NCI-H1417 (cell line): ENCODE measurements around the gene RAD18.

Source experiments
- DNase-seq, 3 experiments: peaks; one replicate each; lab custom pipeline; 2025; lab: John Stamatoyannopoulos, UW

Gene RAD18

DNA sequence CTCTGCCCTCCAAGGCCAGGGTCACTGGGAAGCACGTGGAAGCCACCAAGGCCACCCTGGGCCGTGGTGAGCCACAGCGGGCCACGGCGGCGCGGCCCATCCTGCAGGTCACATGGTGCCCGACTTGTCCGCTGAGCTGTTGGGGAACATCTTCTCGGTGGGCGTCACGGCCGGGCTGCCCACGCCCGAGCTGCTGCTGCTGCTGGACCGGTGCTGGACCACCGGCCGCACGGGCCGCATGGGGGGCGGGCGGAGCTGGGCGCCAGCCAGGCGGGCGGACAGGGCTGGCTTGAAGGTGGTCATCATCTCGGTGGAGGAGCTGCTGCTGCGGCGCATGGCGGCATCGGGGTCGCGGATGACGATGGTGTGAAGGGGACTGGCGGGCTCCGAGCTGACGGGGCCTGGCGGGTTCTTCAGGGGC is 22.1 kb upstream of the RAD18 start:
- no peak for DNase-seq

DNA sequence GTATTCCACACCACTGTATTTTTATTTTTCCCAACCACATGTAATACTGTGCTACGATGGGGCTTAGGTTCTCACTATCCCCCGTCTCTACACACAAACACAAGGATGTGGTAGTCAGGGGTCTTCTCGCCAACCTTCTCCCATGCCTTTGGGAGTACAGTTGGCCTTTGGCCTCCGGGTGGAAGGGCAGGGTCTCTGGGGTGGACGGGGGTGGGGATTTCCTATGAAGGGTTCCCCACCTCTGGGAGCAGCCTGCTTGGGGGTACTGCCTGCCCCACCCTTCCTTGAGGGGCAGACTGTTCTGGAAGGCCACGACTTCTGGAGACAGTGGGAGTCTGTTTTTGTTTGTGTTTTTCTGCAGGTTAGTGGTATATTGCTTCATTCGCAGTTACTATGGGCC is 21.3 kb upstream of the RAD18 start:
- DNase-seq, result no peak

DNA sequence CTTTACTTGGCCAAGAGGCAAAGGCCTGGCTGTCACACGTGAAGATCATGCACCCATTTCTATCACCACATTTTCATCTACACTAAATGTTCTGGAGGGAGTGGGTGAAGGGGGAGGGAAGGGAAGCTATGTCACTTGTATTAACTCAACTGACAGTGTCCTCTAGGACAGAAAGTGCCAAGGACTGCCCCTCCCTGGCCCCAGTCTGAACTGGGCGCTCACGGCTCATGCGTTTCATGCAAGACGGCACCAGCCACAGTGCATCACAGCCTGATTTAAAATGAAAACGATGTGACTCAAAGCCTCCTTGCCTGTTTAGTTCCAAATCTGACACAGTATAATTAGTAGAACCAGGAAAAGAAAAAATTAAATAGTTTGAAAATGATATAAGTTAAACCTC is 20.8 kb upstream of the RAD18 start:
- DNase-seq, result no peak

DNA sequence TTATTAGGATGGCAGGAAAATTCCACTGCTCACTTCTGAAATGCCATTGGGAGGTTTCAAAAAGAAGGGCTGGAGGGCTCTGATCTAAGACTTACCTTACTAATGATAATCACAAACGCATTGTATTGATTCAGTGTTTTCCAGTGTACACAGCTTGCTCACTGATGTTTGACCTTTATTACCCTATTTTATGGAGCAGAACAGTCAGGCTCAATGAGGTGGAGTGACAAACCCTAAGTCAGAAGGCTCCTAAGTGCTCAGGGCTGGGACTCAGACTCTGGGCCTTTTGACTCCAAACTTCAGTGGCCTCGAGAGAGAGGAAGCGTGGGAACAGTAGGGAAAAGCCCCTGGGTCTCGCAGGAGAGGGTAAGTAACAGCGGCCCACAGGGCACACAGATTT is 20.3 kb upstream of the RAD18 start:
- DNase-seq, result no peak

DNA sequence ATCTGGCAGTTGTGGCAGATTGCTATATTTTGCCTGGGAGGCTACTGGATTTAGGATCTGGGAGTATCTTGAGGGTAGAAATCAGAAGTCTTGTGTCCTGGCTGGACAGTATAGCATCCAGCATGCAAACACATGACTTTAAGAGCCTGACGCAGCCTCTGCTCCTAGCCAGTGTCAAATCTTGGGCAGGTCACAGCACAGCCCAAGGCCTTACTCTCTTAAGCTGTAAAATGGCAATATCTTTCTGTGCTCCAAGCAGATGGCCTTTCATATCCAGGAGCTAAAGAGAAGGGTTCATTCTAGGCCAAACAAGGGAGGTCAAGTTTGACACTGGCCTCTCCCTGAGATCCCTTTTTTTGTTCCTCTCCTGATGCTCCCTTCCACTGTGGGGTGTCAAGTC is 19.8 kb upstream of the RAD18 start:
- DNase-seq, result no peak

DNA sequence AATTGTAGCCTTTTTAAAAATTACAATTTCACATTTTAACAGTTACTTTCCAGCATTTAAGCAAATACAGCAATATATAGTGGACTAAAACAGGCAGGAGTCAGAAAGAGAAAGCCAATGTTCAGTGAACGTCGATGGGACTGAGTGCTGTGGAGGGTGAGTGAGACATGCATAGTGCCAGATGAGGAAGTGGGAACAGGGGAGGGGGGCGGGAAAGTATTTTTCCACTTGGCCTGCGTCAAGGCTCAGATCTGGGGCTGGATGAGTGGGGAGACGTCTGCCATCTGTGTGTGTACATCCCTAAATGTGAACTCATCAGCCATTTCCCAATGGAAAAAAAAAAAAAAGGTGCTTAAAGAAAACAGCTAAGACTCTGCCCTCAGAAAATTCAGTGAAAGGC is 19.2 kb upstream of the RAD18 start:
- DNase-seq, result no peak

DNA sequence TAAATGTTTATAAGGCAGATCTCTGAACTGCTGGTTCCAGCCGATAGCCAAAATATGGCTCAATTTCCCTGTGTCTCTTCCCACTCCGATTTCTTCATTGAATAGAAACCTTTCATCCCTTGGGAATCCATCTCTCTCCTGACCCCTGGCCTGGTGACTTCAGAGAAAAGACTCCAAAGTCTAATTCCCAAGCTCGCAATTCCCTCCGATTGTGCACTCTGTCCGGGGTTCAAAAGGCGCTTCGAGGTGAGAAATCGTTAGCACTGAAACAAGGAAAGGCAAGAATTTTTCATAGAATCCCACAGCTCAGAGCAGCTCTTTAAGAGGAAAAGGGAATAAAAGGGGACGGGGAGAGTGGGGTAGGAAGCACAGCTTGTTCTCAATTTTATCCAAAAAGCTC is 18.4 kb upstream of the RAD18 start:
- DNase-seq, result no peak

DNA sequence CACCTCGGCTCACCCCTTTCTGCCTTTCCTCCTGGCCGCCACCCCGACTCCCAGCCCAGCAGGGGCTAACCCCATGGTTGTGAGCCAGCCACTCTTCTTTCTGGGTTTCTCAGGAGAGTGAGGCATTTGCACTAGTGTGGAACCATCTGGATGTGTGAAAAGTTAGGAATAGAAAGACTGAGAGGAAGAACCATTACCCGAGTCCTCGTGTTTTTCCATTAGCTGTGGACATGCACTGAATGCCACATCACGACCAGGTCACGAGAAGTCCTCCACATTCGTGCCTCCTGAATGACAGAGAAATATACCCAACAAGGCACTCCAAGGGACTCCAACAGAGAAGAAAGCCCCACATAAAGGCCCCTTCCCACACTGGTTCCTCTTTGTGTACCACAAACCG is 18.0 kb upstream of the RAD18 start:
- no peak for DNase-seq

DNA sequence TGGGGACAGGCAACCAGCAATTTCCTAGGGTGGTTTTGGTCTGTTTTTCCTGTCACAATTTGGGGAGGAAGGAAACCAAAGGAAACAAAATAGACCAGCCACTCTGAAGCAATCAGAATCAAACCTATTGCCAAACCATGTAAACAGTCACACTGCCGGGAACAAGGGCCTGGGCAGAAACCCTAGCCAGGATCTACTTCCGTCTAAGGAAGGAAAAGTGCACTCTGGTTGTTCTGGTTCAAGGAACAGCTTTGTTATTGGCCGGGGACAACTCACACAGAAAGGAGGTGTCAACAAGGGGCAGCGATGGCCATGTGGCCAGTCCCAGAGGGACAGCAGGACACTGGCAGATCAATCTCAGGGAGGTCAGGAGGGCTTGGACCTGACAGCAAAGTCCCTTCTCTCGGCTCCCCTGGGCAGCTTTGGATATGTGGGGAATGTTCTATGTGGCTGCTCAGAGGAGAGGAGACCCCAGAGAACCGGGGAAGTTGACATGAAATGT is 17.5 kb upstream of the RAD18 start:
- no peak for DNase-seq

DNA sequence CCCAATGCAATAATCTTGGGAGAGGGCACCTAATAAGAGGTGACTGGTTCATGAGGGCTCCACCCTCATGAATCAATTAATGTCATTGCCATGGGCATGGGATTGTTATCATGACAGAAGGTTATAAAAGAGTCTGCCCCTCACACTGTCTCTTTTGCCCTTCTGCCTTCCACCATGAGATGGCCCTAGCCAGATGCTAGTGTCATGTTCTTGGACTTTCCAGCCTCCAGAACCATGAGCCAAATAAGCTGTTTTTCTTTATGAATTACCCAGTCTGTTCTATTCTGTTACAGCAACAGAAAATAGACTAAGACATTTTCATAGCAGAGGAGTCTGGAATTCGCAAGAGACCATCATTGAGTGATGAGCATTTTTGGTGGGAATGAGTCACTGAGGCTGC is 16.0 kb upstream of the RAD18 start:
- no peak for DNase-seq

DNA sequence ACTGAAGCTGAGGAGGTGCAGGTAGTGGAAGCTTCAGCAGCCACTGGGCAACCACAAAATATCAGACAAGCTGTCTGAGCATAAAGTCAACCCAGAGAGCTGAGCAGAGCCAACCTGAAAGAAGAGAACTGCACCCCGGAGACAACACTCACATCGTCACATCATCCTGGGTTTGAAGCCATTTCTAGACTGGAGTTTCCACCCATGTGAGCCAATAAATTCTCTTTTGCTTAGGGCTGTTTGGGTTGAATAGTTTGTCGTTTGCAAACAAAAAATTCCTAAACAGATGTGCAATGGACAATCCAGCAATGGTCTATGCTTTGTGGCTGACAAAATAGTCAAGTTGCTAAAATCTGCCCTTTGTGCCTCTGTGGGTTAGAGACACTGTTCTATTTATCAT is 15.3 kb upstream of the RAD18 start:
- DNase-seq, result no peak

DNA sequence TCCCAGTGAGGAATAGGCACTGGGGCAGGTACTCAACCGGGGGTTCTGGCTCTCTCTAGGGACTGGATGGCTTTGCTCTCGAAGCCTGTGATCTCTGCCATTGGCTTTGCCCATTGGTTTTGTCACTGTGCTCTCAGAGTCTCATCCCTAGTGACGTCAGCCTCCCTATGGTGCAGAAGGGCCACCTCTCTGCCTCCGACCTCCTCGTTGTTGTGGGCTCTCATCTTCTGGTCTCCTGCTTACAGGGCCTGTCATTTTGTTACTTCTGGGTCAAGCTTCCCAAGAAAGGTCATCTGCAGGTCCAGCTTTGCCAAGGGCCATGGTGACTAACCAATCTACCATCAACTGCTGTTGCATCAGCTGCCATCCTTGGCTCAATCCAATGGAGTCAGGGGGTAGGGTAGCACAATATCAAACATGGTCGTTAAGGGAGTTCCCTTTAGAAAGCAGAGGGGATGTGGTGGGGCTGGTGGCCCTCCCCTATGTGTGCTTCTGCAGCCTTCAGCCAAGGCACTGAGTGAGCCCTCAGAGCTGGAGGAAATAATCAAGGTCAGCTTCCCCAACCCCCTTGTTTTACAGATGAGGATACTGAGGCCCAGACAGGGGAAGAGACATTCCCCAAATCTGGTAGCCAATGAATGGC is 13.4 kb upstream of the RAD18 start:
- no peak for DNase-seq

DNA sequence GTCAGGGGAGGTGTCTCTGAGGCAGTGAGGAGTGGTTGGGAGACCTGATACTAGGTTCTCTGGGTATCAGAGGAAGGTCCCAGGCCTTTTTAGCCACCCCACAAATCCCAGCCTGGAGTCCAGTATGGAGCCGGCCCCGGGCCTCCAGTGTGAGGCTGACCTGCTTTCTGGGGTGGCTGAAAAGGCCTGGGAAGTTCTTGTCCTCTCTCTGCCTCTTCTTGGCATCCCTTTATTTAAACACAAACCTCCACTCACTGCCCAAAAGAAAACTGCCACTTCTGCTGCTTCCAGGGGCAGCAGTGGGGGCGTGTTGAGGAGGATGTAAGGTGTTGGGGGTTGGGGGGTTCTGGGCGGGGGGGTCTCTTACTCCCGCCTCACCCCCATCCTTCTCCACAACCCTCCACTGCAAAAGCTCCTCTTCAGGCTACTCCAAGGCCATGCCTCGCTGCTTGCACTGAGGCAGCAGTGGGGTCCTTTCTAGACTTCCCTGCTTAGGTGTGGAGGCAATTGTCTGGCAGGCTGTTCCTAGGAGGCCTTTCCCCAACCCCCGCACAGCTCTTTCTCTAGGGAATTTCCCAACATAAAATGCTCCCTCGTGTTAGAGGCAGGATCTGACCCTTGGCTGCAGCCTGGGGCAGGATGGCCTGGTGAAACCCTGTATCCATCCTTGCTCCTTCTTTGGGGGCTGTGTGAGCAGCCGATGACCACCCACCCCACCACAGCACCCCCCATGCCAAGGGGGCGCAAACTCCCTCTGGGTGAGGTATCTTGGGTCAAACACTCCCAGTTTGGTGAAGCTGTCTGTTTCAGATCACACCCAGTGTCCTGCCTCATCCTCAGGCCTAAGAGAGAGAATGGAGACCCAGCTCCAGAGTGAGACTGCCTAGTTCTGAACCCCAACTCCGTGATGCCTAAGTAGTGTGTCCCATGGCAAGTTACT is 12.1 kb upstream of the RAD18 start:
- DNase-seq, result no peak

DNA sequence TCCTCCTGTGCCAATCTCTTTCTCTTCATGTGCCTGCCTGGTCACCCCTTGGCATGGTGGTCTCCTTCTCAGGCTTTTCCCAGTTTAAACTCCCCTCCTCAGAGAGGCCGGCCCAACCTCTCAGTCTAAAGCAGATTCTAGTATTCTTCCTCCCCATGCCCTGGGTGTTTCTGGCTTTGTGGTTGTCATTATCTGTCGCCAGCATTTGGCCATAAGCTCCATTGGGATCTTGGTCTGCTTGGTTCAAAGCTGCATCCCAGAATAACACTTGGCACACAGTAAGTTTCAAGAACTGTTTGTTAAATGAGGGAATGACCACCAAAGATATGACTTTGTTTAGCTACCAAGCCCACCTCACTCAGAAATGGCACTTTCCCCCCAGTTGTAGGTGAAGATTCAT is 11.2 kb upstream of the RAD18 start:
- no peak for DNase-seq

DNA sequence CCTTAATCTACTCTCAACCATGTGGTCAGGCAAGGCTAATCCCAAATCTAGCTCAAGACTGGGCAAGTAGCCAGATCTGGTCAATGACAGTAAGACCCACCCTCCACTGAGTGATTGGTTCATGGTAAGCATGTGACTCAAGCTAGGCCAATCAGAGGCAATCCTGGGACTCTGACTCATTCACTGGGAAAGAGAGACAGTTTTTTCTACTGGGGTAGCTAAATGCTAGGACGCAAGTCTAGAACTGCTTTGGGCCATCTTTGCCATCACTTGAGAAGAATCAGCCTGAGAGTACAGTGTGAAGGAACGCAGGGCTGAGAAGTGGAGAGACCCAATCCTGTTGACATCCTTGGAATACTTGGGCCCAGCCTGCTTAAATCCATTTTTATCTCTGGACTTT is 9.4 kb upstream of the RAD18 start:
- DNase-seq, result peak in 1 of 3 experiments; percentile 3

DNA sequence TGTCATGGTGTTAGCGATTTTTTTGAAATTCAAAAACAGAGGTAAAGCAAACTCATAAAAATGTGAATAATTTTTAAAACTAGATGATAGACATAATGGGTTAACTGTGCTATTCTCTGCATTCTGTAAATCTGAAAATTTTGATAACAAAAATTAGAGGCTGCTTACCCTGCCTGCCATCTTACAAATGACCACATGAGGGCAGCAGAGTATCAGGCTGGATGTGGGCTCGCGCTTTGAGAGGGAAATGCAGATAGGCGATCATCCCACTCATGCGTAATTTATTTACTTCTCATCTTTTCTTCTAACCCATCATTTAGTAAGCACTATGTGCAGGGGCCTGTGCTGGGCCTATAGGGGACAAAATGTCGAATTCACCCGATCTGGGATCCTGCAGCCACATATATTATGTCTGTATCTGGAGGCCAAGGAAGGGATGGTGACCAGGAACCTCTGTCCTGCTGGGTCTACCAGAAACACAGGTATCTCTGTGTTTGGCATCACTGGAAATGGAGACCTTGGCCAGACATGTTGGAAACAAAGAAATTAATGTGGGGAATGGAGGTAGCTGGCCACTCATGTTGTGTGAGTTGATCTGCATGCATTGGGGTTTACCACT is 7.8 kb upstream of the RAD18 start:
- DNase-seq, result peak; percentile 48 to 79 (median 54)

DNA sequence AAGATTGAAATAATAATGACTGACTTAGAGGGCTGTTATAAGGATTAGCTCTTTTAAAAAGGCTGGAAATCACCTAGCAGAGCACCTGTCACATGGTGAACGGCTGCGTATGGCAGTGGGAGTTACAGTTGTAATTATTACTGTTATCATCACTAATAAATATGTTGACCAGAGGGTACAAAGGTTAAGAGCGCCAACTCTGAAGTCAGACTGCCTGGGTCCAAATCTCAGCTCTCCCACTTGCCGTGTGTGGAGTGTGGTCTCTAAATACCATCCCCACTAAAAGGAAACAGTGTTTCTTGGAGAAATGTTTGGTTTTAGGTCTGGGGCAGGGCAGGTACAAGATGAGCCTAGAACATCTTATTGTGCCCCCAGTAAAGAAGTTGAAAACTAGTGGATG is 6.0 kb upstream of the RAD18 start:
- no peak for DNase-seq

DNA sequence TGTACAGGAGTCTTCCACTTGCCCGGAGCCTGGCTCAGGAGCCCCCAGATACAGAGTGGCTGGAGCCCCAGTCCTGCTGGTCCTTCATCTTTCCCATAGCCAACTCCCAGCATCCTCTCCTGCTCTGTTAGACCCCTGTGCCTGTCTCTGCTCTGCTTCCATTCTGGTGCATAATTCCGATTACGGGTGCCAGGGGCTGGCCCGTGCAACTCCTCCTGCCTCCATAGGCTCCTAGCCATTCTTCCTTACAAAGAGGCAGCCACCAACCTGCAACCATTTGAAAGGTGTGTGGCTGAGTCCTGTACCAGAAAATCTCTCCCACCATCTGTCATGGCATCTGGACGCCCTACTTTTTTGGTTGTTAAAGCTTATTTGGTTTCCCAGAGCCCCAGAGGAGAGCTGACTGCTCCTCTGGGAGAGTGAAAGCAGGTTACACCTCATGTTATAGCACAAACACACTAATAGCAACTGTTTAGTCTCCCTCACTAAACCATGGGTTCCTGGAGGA is 5.2 kb upstream of the RAD18 start:
- DNase-seq, result no peak

DNA sequence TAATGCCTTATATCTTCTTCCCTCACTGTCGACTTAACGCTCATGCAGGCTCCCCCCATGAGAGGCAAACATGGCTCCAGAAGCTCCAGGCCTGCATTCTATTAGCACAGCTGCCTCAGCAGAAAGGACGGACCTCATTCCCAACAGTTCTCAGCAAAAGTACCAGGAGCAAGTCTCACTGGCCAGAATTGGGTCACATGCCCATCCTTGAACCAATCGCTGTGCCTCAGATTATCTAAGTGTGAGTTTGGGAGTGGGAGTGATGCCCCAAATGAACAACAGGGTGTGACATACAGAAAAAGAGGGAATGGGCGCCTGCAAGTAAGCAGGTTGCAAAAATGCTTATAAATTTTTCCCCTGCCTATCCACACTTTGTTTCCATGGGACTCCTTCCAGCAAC is 4.3 kb upstream of the RAD18 start:
- no peak for DNase-seq

DNA sequence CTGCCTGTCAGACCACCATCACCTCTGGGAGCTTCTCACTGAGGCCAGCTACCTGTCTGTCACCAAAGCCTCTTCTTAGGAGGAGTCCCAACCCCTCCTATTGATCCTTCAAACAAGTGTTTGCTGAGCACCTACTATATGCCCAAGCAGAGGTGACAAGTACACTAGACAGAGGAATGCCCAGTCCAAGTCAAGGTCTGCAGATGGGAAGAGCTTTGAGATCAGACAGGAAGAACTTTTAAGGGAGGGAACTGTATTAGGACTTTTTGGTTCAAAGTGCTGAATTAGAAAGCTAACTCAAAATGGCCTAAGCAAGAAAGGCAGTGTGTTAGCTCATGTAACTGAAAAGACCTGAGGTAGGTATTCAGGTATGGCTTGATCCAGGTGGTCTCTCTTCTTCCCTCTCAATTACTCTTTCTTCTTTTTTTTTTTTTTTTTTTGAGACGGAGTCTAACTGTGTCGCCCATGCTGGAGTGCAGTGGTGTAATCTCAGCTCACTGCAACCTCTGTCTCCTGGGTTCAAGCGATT is 3.6 kb upstream of the RAD18 start:
- no peak for DNase-seq

DNA sequence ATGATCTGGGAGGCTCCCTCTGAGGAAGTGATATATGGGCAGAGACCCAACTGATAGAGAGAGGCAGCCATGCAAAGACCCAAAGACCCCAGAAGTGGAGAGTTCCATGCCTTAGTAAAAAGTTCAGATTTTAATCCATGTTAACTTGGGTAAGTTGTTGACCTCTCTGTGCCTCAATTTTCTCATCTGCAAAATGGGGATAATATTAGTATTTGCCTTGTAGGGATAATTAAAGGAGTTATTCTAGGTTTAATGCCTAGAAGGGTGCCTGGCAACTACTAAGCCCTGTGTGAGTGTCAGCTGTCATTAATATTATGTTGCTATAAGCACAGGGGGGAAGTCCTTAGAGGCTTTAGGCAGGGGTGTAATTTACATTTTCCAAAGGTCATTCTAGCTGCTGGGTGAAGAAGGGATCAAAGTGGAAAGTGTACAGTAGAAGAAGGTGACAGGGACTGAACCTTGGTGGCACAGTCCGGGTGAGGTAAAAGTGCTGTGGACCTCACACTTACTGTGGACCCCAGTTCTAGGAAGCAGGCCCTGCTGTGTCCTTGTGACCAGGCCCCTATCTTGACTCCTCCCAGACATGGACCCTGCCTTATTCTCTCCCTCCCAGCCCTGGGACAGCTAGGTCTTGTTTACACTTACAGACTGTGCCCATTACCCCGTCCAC is 3.0 kb upstream of the RAD18 start:
- no peak for DNase-seq
